Esophagus muscularis mucosa (tissue), 4 donors: Measurements from ENCODE around the gene CRTAP.
"Not testable (repeated sequence)": the region's sequence is repeated elsewhere in the genome, so short reads cannot be mapped to it uniquely, and the experiment has no call there.

ENCODE experiments used
- CTCF ChIP-seq, 3 experiments: fragments of 200-600 bp in 2 of 3; fragments of 450-650 bp in 1 of 3; sonication (generic) in 2 of 3; IDR thresholded peaks; one replicate each; pipeline ENCODE4 v1.5.1; 2017 to 2019; ENCODE audit warnings: antibody characterized with exemption in 3 of 3, mild to moderate bottlenecking in 2 of 3, moderate library complexity in 1 of 3
- EP300 ChIP-seq: sonication (generic); formaldehyde crosslinking; IDR thresholded peaks from one replicate; pipeline ENCODE4 v1.6.1; 2017; ENCODE audit warnings: antibody characterized with exemption
- POLR2A ChIP-seq: fragments of 450-650 bp; IDR thresholded peaks from one replicate; pipeline ENCODE4 v1.6.1; 2017; ENCODE audit warnings: antibody characterized with exemption, moderate library complexity, mild to moderate bottlenecking, low read depth

DNA sequence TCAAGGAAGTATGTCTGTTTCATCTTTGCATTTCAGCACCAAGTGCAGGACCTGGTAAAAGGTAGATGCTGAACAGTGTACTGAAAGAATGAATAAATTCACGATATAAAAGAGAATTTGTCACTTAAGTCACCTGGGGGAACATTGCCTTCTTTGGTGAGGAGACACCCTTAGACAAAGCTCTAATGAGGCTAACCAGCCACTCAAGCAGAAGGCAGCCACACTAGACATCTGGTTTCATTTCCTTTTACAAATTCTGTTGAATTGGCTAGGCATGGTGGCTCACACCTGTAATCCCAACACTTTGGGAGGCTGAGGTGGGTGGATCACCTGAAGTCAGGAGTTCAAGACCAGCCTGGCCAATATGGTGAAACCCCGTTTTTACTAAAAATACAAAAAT is 7.0 kb upstream of the CRTAP start:
- TF ChIP-seq CTCF (IDR thresholded peaks at IDR 0.05); POLR2A; EP300: not testable (repeated sequence)
